ENCODE results near the gene TREML4. TPM values are rescaled to one million over a fixed set of nuclear protein-coding genes. Genes with fewer than 3 reads are reported as not detected.
A peak's percentile ranks its signal among the peaks of the same experiment; 100 is the strongest.

The TREML4 gene
- total and polyA plus RNA-seq, 2 of the 8 experiments (the other 6 are each of a cell fraction or from before 2014, with no cell fraction given) = not detected

DNA sequence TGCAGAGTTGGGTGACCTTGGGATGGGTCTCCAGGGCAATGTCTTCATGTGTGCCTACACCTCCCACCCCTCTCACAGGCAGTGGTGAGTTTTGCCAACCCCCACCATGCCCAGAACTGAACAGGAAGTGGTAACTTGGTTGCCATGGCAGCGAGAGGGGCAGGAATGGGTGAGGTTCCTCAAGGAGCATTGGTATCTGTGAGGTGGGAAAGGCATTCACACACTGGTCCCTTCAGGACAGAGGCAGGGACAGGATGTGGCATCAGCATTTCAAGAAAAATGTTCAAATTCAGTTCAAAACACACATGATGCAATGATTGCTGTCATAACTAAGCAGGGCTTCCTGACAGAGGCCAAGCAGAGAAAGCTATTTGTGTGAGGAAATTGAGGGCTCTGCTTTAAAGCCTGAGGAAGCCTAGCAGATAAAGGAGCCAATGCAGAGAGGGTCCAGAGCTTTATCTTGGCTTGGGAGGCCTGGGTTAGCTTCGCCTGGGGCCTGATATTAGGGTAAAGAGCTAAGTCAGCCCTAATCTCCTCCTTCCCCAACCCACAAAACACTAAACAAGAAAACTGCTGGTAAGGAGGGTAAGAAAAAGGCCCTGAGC lies 27.8 kb upstream of the TREML4 start:
- Histone ChIP-seq H3K14ac (ENCODE audit: insufficient read length) (no peak overlapping the region), H3K4me2 (ENCODE audit: insufficient read depth in 1 of 2, low read depth in 2 of 2, low read length in 2 of 2) (no peak overlapping the region), H3K4me1 (replicated peaks in 1 of 4; ENCODE audit: control insufficient read depth in 3 of 4, insufficient read depth in 4 of 4, low read length in 3 of 4) (peaks cover 0 to 7% (median 3%) of the 10 kb centered on the region in 4 experiments; a peak in 5 of 7 replicates), H4K20me1 (replicated peaks in 1 of 2; ENCODE audit: control insufficient read depth in 1 of 2, insufficient read depth in 2 of 2, low read length in 2 of 2) (no peaks in the 10 kb centered on the region), H3K36me3 (ENCODE audit: control insufficient read depth in 2 of 4, insufficient read depth in 4 of 4, low read length in 3 of 4) (no peaks in the 10 kb centered on the region), H2BK120ac (replicated peaks; ENCODE audit: low read depth, low read length) (no peak overlapping the region), H3K79me1 (ENCODE audit: low read depth, low read length) (no peaks in the 10 kb centered on the region), H4K5ac (ENCODE audit: insufficient read length, low read depth, low read length) (no peak overlapping the region), H3K4ac (replicated peaks; ENCODE audit: insufficient read length, low read depth, low read length) (no peak overlapping the region), H2BK20ac (ENCODE audit: low read length) (0 out of 2 replicates have a peak overlapping the region, but pooled peaks have one; percentile 61), H2BK15ac (ENCODE audit: low read length) (no peak overlapping the region; the same call in 1 of the 2 replicates), H4K91ac (replicated peaks; ENCODE audit: insufficient read length, low read length) (no peak overlapping the region), H3K23me2 (ENCODE audit: low read depth, low read length) (no peaks in the 10 kb centered on the region), H3K27me3 (replicated peaks in 1 of 4; ENCODE audit: control insufficient read depth in 3 of 4, extremely low read depth in 1 of 4, insufficient read depth in 3 of 4, low read length in 3 of 4) (no peaks in the 10 kb centered on the region; a peak in 1 of 7 replicates), H3K27ac (ENCODE audit: low read depth, low read length) (no peak overlapping the region), H2BK12ac (ENCODE audit: low read depth, low read length) (peak overlapping the region; percentile 55; the same call in 1 of the 2 replicates), H3K23ac (ENCODE audit: insufficient read length) (no peak overlapping the region), H2AK5ac (ENCODE audit: low read depth, low read length) (no peak overlapping the region), H3K56ac (replicated peaks; ENCODE audit: insufficient read length, low read depth, low read length) (no peak overlapping the region), H4K8ac (ENCODE audit: extremely low read depth, insufficient read depth, low read length) (no peak overlapping the region), H3K18ac (ENCODE audit: extremely low read depth, low read length) (no peak overlapping the region), H3K4me3 (ENCODE audit: extremely low read depth in 1 of 4, insufficient read depth in 2 of 4, low read depth in 3 of 4, low read length in 4 of 4) (no peak overlapping the region), H2AFZ (ENCODE audit: low read length) (peak overlapping the region; percentile 36; the same call in 1 of the 2 replicates), H3K9ac (replicated peaks in 1 of 4; ENCODE audit: extremely low read depth in 1 of 4, low read depth in 3 of 4, low read length in 3 of 4) (no peak overlapping the region), H3K79me2 (ENCODE audit: control insufficient read depth in 1 of 2, insufficient read depth in 2 of 2, low read length in 2 of 2) (no peaks in the 10 kb centered on the region), H2BK5ac (ENCODE audit: low read depth, low read length) (no peak overlapping the region), H3K9me3 (ENCODE audit: insufficient read depth in 2 of 2, low read depth in 1 of 2, low read length in 1 of 2) (no peaks in the 10 kb centered on the region)
- ChIA-PET POLR2A (ENCODE audit: partially characterized antibody) (interaction anchor here (0.7 kb wide), 1 partner anchor 126 kb away, joined by 3 read pairs; no protein-coding TSS in a partner anchor), CTCF (ENCODE audit: partially characterized antibody) (interaction anchor here (0.5 to 4.7 kb wide), 7 partner anchors 9 to 134 kb away, joined by 3 to 48 read pairs (median 5); no protein-coding TSS in a partner anchor)
- WGBS, 2 experiments (ENCODE audit: extremely low coverage in 1 of 2, insufficient coverage in 1 of 2, insufficient read length in 1 of 2, insufficient replicate concordance in 2 of 2, low coverage in 1 of 2, low lambda C conversion rate in 2 of 2, missing lambda C conversion rate in 1 of 2) = 85% methylated on average over 2 of the region's 2 CpGs; no CpG with 5 or more reads in 1 of the 2 experiments
- FAIRE-seq (no peak), DNase-seq (ENCODE audit: low read depth in 1 of 2, low spot score in 2 of 2) (peak in 1 of 2 experiments; percentile 44)
